NCI-H2196 (cell line): Measurements from ENCODE around the gene DGKI.

Experiments used
- DNase-seq: peaks from one replicate; lab custom pipeline; 2025; ENCODE audit not compliant: unreplicated experiment; lab: John Stamatoyannopoulos, UW

DGKI gene

GRCh38 chr7:137873524-137873923 is 26.8 kb upstream of the DGKI start:
- DNase-seq = no peak

GRCh38 chr7:137871170-137871915 is 24.6 kb upstream of the DGKI start:
- DNase-seq = no peak

- DNase-seq = no peak
Observed at GRCh38 chr7:137870684-137871083, 23.9 kb upstream of the DGKI start.

- DNase-seq = no peak
Observed at GRCh38 chr7:137870078-137870477, 23.3 kb upstream of the DGKI start.

GRCh38 chr7:137869260-137869659 is 22.5 kb upstream of the DGKI start:
- no peak for DNase-seq

GRCh38 chr7:137867289-137867688 is 20.5 kb upstream of the DGKI start:
- DNase-seq = no peak

- DNase-seq = no peak
Observed at GRCh38 chr7:137865764-137866163, 19.0 kb upstream of the DGKI start.

- DNase-seq = no peak
Observed at GRCh38 chr7:137862964-137863363, 16.2 kb upstream of the DGKI start.

GRCh38 chr7:137862358-137862757 is 15.6 kb upstream of the DGKI start:
- no peak for DNase-seq

GRCh38 chr7:137860542-137860941 is 13.8 kb upstream of the DGKI start:
- no peak for DNase-seq

- DNase-seq = no peak
Observed at GRCh38 chr7:137853053-137853452, 6.3 kb upstream of the DGKI start.

GRCh38 chr7:137852108-137852507 is 5.3 kb upstream of the DGKI start:
- DNase-seq = no peak

- DNase-seq = no peak
Observed at GRCh38 chr7:137850972-137851945, 4.5 kb upstream of the DGKI start.

GRCh38 chr7:137850571-137850970 is 3.8 kb upstream of the DGKI start:
- DNase-seq = no peak

GRCh38 chr7:137848095-137848494 is 1.3 kb upstream of the DGKI start:
- DNase-seq = no peak

- no peak for DNase-seq
Observed at GRCh38 chr7:137847568-137848050, 835 bp upstream of the DGKI start.

GRCh38 chr7:137846549-137846826 is 286 bp downstream of the DGKI start:
- DNase-seq = no peak

GRCh38 chr7:137844677-137845425 is 1.9 kb downstream of the DGKI start:
- no peak for DNase-seq

GRCh38 chr7:137839903-137840779 is 6.6 kb downstream of the DGKI start:
- DNase-seq = no peak

- DNase-seq = no peak
Observed at GRCh38 chr7:137838706-137839315, 8.0 kb downstream of the DGKI start.
